GM23248 (cell line): ENCODE results near the gene EPHA5.

Experiments used
- EZH2 ChIP-seq: fragments of 200-600 bp; sonication (generic); IDR thresholded peaks from 2 replicates; pipeline ENCODE4 v1.6.1; 2018; ENCODE audit warnings: antibody characterized with exemption, mild to moderate bottlenecking; ENCODE audit not compliant: insufficient read depth, poor library complexity, severe bottlenecking
- EZH2phosphoT487 ChIP-seq: fragments of 200-600 bp; sonication (generic); IDR thresholded peaks from 2 replicates; pipeline ENCODE4 v1.6.1; 2018; ENCODE audit warnings: antibody characterized with exemption, moderate library complexity, mild to moderate bottlenecking, low read depth; ENCODE audit not compliant: insufficient read depth

DNA sequence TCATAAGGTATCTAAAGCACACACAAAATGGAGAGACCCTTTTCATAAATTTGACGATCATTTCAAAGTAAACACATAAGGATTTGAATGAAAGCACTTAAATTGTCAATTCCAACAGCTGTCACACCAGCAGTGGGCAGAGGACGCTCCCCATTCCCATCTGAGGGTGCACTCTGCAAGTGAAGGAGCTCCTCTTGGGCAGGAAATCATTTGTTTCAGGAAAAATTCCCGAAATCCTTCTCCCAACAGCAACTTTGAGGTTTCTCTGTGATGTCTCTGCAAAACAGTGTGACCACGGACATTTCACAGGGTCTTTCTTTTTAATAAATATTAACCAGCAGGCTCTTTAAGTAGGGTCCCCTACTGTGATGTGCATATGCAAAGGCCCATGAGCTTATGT is 111.0 kb downstream of the EPHA5 start:
- TF ChIP-seq EZH2 (no peak), EZH2phosphoT487 (no peak)
